ENCODE data around the gene PARP2.
"Not testable (repeated sequence)": the region's sequence is repeated elsewhere in the genome, so short reads cannot be mapped to it uniquely, and the experiment has no call there.

PARP2 gene, protein sequence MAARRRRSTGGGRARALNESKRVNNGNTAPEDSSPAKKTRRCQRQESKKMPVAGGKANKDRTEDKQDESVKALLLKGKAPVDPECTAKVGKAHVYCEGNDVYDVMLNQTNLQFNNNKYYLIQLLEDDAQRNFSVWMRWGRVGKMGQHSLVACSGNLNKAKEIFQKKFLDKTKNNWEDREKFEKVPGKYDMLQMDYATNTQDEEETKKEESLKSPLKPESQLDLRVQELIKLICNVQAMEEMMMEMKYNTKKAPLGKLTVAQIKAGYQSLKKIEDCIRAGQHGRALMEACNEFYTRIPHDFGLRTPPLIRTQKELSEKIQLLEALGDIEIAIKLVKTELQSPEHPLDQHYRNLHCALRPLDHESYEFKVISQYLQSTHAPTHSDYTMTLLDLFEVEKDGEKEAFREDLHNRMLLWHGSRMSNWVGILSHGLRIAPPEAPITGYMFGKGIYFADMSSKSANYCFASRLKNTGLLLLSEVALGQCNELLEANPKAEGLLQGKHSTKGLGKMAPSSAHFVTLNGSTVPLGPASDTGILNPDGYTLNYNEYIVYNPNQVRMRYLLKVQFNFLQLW

DNA sequence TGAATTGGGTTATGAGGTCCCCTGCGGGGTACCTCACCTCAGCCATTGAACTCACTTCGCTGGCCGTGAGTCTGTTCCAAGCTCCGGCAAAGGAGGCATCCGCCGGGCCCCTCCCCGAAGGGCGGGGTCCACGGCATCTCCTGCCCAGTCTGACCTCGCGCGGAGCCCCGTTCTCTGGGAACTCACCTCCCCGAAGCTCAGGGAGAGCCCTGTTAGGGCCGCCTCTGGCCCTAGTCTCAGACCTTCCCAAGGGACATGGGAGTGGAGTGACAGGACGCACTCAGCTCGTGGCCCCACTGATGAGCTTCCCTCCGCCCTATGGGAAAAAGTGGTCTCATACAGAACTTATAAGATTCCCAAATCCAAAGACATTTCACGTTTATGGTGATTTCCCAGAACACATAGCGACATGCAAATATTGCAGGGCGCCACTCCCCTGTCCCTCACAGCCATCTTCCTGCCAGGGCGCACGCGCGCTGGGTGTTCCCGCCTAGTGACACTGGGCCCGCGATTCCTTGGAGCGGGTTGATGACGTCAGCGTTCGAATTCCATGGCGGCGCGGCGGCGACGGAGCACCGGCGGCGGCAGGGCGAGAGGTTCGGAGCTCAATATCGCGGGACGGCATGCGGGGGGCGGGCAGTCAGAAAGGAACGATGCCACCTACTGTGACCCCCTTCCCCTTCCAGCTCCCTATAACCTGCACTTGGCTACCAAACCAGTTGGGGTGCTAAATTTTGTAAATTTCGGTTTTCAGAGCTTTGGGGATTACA is at the start of gene PARP2:
TSS of gene PARP2 (plus strand) at position 544 of the 770 bp plus-strand sequence. CDS start at position 551, 7 bp downstream.
- DNase-seq = peak; percentile 98

DNA sequence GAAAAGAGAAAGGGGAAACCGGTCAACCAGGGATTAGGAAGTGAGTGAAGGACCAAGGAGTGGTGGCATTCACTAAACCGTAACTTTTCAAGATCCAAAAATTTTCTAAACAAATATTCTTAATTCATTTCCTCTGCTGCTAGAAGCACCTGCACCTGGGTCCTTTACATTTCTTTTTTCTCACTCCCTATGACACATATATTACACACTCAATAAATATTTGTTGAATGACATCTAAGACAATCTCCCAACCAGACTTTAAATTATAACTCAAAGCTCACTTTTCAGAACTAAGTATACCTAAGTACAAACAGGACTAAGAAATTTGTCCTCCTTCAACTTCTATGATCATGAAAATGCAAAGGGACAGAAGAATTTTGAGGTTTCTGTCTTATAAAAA is 48.8 kb upstream of the PARP2 start:
- DNase-seq = no peak

DNA sequence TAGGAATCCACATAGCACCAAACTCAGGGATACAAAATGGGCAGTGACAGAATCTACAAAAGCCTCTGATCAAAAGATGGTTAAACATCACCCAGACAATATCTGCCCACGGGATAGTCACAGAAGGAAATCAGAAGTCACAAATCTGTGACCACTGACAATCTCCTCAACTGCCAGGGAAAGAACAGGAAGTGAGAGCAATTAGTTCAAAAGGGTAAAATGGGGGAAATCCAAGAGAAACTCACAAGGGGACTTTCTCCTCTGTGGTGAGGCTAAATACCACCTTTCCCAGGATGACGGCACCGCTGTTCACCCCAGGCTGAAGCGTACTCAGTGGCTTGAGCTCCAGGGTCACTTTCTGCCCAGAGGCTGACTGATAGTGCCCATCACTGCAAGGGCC is 48.4 kb upstream of the PARP2 start:
- DNase-seq = no peak

DNA sequence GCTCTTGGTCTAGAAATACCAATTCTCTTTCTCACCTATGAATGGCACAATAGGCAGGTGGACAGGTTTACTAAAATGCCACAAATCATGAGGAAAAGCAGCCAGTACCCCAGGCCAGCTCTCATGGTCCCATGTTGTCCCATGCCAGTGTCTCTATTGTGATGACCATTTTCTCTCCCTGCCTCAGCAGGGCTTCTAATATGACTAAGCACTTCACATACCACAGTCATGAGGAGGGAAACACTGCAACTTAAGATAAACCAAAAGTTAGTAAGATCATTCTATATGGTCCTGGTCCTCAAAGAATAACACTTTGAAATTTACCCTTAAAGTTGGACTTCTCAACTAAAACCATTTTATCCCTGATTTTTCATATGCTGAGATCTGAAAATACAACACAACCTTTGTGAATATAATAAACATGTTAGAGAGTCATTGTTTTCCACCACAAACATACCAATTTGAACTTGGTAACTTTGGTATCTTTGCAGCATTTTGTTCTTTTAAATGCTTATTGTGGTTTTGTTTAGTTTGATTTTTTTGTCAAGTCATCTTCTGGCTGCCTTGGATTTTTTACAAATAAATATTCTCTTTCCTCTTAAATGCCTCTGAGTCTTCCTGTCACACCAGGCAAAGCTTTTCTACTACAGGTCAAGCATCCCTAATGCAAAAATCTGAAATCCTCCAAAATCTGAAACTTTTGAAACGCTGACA is 41.2 kb upstream of the PARP2 start:
- no peak for DNase-seq

DNA sequence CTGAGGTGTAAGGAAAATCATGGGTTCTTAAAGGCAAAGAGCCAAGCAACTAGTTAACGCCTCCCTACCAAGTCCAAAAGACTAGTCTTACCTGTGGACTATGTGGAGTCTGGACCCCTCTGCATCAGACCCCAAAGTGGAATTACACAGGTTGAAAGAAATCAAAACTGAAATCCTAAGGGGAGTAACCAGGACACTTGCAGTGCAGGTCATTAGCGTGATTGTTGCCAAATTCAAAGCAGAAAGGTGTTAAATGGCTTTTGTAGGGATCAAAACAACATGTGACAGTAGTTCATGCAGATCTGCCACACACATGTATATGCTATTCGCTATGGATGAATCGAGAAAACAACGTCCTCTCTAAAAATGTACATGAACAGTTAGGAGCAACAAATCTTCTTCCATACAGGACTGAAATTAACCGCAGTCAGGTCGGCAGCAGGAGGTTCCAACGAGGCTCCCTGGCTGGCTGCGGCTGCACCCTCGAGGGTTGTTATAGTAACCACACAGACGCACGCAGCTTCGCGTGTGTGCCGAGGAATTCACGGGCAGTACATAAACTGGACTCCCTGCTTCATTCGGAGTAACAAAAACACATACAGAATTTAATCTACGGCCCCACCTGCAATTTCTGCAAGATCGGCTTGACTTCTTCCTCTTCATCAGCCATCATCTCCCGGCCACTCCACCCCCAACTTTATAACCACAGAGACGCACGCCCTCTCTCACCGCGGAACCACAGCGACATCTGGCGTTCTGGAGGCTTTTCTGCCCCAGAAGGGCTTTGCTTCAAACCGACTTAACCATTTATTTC is 38.0 kb upstream of the PARP2 start, which contains the start of gene TTC5:
TSS of gene TTC5 (minus strand) at position 687 of the 814 bp plus-strand sequence. CDS start at position 673, 14 bp downstream.
- peak; percentile 52 for DNase-seq

DNA sequence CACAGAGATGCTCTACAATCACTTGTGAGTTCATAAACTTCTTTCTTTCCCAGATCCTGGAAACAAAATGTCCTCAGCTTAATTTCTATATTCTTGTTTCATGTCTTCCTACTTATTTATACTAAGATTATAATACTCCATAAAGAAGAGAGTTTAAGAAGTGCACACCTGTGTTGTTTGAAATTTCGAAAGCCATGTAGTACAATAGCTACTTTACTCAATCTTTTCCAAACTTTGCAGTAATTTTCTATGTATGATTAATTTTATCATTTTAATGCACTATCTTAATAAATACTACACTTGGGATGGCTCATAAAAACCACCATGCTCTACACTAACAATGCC is 37.4 kb upstream of the PARP2 start:
- no peak for DNase-seq

DNA sequence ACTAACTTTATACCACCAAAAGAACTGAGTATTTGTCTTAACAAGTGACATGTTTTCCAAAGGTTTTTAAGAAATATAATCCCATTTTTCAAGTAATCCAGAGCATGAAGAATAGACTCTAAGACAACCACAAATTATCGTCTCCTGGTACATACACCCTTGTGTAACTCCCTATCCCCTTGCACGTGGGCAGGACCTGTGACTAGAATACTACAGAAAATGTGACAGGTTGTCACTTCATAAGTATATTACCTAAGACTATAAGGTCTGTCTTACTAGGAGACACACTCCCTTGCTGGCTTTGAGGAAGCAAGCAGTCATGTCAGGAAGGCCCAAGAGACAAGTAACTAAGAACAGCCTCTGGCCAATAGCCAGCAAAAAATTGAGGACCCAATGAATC is 29.4 kb upstream of the PARP2 start:
- no peak for DNase-seq

DNA sequence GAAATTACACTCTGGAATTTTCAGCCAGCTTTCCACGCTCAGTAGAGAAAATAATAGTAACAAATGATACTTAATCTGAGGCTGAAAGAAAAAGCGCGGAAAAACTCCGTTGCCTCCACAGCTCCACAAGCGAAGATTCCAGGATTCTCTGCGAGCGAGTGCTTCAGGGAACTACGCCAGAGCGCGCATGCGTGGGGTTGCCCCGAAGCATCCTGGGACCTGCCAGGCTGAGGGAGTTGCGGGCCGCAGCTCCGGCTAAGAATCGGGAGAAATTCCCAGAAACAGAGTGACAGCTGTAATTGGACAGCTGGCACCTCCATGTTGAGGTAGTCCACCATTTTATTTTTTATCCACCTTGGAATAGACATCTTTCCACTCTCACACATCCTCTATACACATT is 25.7 kb upstream of the PARP2 start:
- no peak for DNase-seq

DNA sequence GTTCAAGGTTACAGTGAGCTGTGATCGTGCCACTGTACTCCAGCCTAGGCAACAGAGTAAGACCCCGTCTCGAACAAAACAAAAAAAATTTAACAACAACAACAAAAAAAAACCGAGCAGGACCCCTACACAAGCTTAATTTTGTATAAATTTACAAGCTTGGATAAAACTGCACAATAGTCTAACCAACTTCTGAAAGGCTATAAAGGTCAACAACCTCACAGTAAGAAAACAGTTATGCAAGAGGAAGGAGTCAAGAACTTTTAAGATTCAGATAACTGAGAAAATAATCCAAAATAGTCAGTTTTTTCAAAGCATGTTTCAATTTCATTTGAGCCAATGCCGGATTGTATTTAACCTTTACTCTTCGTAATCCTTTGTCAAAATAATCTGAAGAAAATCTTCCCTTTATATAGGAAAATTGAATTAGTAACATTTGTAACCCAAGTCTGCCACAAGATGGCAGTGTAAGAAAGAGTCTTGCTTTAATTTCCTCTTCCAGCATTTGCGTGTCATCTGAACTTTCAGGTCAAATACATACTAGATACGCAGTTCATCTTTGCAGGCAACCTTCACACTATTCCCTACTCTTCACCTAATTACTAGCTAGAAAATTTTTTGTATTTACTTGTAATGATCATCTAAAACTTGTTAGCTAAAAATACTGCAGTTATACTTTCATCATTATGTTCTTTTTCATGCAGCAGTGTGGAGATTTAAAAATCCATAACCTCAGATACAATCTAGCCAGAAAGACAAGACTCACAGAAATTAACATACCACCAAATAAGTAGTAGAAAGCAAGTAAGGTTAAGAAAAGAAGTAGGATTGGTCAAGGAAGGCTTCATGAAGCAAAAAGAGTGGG is 16.2 kb upstream of the PARP2 start:
- DNase-seq = peak; percentile 25

DNA sequence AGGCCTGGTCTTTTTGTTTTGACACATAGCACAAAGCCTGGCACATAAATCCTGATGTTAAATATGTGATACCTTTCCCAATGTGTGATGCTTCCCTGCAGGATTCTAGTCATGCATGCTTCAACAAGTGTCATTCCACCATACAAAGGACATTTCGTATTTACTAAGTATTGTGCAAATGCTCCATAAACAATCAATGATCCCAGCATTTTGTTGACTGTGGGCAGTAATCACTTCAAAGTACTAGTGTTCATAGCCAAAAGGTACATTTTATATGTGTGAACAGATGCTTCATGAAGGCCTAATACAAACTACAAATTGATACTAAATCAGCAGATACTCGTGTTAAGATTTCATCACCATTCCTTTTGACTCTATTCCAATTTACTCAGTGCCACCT is 14.7 kb upstream of the PARP2 start:
- DNase-seq = no peak

DNA sequence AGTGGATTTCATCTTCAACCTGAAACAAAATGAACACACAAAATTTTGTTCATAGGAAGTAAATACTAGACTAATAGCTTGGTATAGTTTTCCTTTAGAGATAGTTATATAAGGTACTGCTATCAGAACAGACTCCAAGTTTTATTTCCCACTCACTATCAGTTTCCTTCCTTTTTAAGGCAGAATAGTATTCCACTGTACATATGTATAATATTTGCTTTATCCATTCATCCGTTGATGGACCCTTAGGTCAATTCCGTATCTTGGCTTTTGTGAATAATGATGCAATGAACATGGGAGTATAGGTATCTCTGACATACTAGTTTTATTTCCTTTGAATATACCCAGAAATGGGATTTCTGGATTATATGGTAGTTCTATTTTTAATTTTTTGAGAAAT is 14.1 kb upstream of the PARP2 start:
- DNase-seq = no peak

DNA sequence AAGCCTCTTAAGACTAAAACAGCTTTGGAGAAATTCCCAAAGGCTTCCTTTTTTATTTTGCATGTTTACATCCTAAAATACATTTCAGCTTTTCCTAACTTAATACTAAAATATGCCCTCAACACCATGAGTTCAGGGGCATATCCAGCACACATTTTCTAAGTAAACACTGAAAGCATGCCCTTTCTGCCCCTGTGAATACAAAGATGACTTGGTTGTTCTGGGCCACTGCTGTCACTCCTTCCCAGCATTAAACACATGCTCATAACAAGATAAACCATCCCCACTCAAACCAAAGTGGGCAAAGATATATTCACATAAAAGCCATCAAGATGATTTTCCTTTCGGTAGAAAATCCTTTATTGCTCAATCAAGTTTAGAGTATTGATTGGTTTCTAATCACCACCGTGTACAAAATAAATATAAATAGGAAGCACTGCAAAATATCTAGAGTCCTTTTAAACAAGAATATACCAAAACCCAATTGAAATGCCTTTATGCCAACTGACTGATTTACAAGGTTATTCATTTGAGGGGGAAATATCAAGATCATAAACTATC is 12.3 kb upstream of the PARP2 start:
- DNase-seq = no peak

DNA sequence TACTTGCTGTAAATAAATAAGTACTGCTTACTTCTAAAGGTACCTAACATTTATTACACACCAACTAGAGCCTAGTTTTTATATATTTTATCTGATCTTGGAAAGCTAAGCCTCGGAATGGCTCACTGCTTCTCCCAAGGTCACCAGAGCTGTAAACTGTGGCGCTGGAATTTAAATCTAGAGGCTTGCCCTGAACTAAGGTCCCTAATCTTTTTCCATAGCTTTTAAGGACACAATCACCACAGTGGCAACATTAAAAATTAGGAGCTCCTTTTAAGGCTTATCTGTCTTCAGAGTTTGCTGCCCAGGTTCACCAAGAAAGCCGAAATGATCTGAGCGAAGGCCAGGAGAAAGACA is 11.0 kb upstream of the PARP2 start:
- DNase-seq = no peak

DNA sequence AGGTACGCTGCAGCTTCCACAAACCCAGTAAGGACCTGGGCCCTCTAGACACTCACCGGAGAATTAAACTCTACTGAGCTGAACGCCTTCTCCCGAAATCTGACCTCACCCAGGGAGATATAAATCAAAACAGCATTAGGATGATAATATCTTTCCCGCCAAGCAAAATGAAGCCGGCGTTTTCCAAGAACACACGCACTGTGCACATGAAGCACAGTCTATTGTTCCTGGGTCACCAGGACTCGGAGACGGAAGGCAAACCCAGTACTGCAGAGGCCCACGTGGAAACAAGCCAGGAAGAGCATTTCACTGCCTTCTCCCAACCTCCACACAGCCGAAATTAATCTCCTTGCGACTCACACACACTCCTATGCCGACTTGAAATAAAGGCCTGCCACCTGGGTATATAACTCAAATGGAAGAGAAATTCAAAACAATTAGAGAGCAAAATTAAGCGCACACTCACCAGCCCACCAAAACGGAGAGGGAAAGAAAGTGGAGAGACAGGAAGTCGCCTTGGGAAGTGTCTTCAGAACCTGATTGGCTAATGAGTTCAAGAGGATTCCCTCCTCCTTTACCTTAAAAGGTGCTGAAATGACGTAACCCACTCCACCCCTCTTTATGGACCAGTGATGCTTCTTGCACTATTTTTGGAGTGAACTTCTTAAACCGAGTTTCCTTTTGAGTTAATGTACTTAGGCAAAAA is 10.5 kb upstream of the PARP2 start, which contains the start of gene CCNB1IP1:
TSS of gene CCNB1IP1 (minus strand) at position 492 of the 706 bp plus-strand sequence. CDS start 16,756 bp downstream, outside the sequence.
- peak; percentile 77 for DNase-seq

DNA sequence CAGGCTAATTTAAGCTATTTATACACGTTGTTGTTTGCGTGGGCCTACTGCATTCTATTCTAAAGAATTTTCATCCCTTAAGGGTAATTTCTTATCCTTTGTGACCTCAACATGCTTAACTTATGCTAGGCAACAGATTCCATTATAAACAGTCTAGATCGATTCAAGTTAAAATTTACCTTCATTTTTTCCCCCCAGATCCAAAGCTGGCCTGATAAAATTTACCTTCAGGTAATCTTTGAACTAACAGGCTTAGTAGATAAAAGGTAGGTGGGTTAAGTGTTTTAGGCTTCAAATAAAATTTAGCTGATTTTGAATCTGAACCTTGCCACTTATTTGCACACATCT is 10.0 kb upstream of the PARP2 start:
- DNase-seq = no peak

DNA sequence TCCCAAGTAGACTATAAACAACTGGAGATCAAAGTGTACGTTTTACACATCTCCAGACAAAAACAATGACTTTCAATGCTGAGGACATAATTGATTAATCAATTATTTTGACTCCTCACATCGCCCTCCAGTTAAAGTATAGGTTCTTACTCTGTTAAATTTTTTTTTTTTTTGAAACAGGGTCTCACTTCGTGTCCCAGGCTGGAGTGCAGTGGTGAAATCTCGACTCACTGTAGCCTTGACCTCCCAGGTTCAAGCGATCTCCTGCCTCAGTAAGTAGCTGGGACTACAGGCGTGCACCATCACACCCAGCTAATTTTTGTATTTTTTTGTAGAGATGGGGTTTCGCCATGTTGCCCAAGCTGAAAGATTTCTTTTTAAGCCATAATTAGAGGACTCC is 9.4 kb upstream of the PARP2 start:
- DNase-seq = no peak

DNA sequence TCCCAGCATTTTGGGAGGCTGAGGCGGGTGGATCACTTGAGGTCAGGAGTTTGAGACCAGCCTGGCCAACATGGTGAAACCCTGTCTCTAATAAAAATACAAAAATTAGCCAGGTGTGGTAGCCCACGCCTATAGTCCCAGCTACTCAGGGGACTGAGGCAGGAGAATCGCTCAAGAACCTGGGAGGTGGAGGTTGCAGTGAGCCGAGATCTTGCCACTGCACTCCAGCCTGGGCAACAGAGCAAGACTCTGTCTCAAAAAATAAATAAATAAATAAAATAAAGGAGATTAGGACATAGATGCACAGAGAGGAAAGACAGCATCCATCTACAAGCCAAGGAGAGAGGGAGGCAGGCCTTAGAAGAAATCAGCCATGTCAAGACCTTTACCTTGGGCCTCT is 2.4 kb upstream of the PARP2 start:
- not testable (repeated sequence) for DNase-seq

DNA sequence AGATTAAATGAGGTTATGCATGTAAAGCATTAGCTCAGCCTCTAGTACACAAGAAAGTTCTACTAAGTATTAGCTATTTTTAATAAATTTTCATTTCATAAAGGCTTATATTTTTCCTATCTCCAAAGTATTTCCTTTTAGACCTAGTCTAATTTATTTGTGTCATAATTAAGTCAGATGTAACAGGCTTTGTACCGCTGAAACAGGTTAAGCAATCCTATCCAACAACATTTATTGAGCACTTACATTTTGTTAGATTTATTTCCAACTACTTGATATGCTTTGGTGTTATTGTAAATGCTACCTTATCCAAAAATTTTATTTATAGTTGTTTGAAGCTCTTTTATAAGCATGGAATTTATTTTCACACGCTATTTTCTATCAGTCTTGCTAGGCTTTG is 1.8 kb upstream of the PARP2 start:
- no peak for DNase-seq

DNA sequence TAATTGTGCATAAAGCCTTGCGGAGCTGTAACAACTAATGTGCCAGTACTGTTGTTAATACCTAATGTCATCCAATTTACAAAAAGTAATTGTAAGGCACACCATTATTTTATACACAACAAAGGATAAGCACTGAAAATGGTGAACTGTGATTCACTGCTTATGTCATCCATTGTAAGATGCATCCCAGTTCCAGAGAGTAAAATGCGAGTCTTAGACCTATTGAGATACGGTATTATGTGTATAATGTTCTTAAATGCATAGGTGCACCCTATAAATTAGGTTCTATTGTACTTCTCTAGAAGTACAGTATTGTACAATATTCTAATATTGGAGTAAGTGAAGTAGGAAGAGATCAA is 406 bp downstream of the PARP2 start:
- DNase-seq = peak; percentile 2

DNA sequence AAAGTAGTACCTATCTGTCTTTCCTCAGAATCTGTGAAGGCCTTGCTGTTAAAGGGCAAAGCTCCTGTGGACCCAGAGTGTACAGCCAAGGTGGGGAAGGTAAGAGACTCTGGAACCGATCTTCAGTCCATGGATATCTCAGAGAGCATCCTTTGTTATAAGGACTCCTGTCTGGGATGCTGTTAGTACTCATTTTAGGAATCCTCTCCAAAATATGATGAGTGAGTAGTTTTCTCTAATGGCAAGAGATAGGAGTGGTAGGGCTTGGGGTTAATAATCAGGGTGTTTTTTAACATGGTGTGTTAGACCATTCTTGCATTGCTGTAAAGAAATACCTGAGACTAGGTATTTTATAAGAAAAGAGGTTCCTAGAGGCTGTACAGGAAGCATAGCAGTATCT is 1.9 kb downstream of the PARP2 start:
- DNase-seq = no peak

DNA sequence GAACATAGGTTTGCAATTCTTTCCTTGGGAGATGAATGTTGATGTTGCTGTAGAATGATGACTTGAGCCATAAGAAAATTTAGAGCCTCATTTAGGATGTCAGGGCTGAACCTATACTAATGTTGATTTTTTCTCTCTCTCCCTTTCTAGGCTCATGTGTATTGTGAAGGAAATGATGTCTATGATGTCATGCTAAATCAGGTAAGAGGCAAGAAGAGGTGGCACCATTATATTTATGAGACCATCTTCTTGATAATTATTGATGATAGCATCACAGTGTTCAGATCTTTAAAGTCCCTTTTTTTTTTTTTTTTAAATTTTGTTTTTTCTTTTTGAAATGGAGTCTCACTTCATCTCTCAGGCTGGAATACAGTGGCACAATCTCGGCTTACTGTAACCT is 3.3 kb downstream of the PARP2 start:
- DNase-seq = no peak
